Small intestine (tissue), 7 donors: ENCODE measurements around the gene SLC29A4. TPM values are rescaled to one million over a fixed set of nuclear protein-coding genes. Genes with fewer than 3 reads are reported as not detected.
"Not testable (repeated sequence)": the region's sequence is repeated elsewhere in the genome, so short reads cannot be mapped to it uniquely, and the experiment has no call there.

ENCODE experiments used
- DNase-seq, 2 donors: peaks; one replicate each; pipeline versions ENCODE4 v3.0.0 to v3.0.0-alpha.2; 2013
- FAIRE-seq: peaks from 2 replicates; lab custom pipeline; 2012; peaks lifted over from hg19 to GRCh38; lab: Jason Lieb, UNC
- H3K27ac ChIP-seq, 3 donors: one replicate each; pipeline ENCODE4 v1.5.1; 2013; ENCODE audit warnings: low read length in 2 of 3, mild to moderate bottlenecking in 2 of 3, control low read depth in 1 of 3, inconsistent platforms in 1 of 3, low read depth in 1 of 3, moderate library complexity in 1 of 3
- H3K27me3 ChIP-seq, 3 donors: one replicate each; pipeline ENCODE4 v1.6.1; 2013; ENCODE audit warnings: low read length in 3 of 3, inconsistent platforms in 1 of 3; ENCODE audit not compliant: control insufficient read depth in 3 of 3, insufficient read depth in 3 of 3
- H3K36me3 ChIP-seq, 3 donors: one replicate each; pipeline ENCODE4 v1.6.1; 2013; ENCODE audit warnings: low read length in 3 of 3, inconsistent platforms in 1 of 3, low read depth in 1 of 3, mild to moderate bottlenecking in 1 of 3, moderate library complexity in 1 of 3; ENCODE audit not compliant: control insufficient read depth in 3 of 3, insufficient read depth in 2 of 3
- H3K4me1 ChIP-seq, 3 donors: one replicate each; pipeline ENCODE4 v1.6.1; 2013; ENCODE audit warnings: low read length in 2 of 3, inconsistent platforms in 1 of 3, low read depth in 1 of 3, mild to moderate bottlenecking in 1 of 3, moderate library complexity in 1 of 3; ENCODE audit not compliant: control insufficient read depth in 3 of 3, insufficient read depth in 2 of 3
- H3K4me3 ChIP-seq, 3 donors: one replicate each; pipeline ENCODE4 v1.5.1; 2013; ENCODE audit warnings: low read length in 3 of 3, control low read depth in 1 of 3, inconsistent platforms in 1 of 3, low read depth in 1 of 3, mild to moderate bottlenecking in 1 of 3, moderate library complexity in 1 of 3
- H3K9me3 ChIP-seq, 2 donors: one replicate each; pipeline ENCODE4 v1.6.1; 2013; ENCODE audit warnings: low read depth in 1 of 2, low read length in 1 of 2; ENCODE audit not compliant: control insufficient read depth in 2 of 2, insufficient read depth in 1 of 2
- WGBS, 3 donors: extraction: QIAGEN DNeasy Blood & Tissue Kit; methylation state at CpG; one replicate each; pipeline ENCODE4 v1.1.7; 2013; 5-methylcytosine and 5-hydroxymethylcytosine counted together
- polyA plus RNA-seq, 4 donors: library from polyadenylated mRNA; stranded (reverse) in 3 of 4; unstranded in 1 of 4; fragments of 200-250 nt in 3 of 4; fragments of 120-200 nt in 1 of 4; gene quantifications; one replicate each; pipeline versions ENCODE4 v1.2.1 to v1.2.3, GENCODE V29; 2013
- donor health status: healthy with polysubstance abuse.
- donor health status: control.
- donor health status: control.
- donor health status: Bipolar disorder and iron deficiency.
- donor health status: healthy.

The SLC29A4 gene
- polyA plus RNA-seq, 4 donors, result 1.1 to 29.3 (median 3.2) TPM

- not testable (repeated sequence) for H3K4me3 ChIP-seq, FAIRE-seq, H3K27me3 ChIP-seq, H3K4me1 ChIP-seq, DNase-seq, H3K36me3 ChIP-seq, H3K9me3 ChIP-seq, H3K27ac ChIP-seq
- WGBS, 3 donors, result 77 to 81% (median 77%) methylated on average over 14 of the region's 14 CpGs
Measured at GRCh38 chr7:5253529-5253928, 29.2 kb upstream of the SLC29A4 start.

GRCh38 chr7:5254371-5254770, 28.4 kb upstream of the SLC29A4 start:
- not testable (repeated sequence) for H3K36me3 ChIP-seq, DNase-seq, H3K27me3 ChIP-seq, H3K4me1 ChIP-seq, H3K27ac ChIP-seq, H3K4me3 ChIP-seq, H3K9me3 ChIP-seq, FAIRE-seq
- WGBS, 3 donors, result 84 to 91% (median 87%) methylated on average over 9 of the region's 9 CpGs

GRCh38 chr7:5255832-5256231, 26.9 kb upstream of the SLC29A4 start:
- FAIRE-seq (no peak), DNase-seq (no peak)
- Histone ChIP-seq H3K4me1 (no peaks in the 10 kb centered on the region), H3K27me3 (no peaks in the 10 kb centered on the region), H3K27ac (no peak overlapping the region), H3K36me3 (no peaks in the 10 kb centered on the region), H3K4me3 (no peak overlapping the region), H3K9me3 (no peaks in the 10 kb centered on the region)
- 73 to 76% (median 75%) methylated on average over 3 of the region's 3 CpGs for WGBS, 3 donors

- not testable (repeated sequence) for H3K4me1 ChIP-seq, H3K27me3 ChIP-seq, H3K27ac ChIP-seq, H3K36me3 ChIP-seq, H3K4me3 ChIP-seq, H3K9me3 ChIP-seq, FAIRE-seq, DNase-seq
- WGBS, 3 donors, result 89 to 90% (median 90%) methylated on average over 15 of the region's 15 CpGs
Measured at GRCh38 chr7:5260530-5261068, 22.1 kb upstream of the SLC29A4 start.

GRCh38 chr7:5263066-5263465, 19.7 kb upstream of the SLC29A4 start:
- DNase-seq, H3K4me1 ChIP-seq, H3K27me3 ChIP-seq, H3K27ac ChIP-seq, H3K4me3 ChIP-seq, FAIRE-seq, H3K36me3 ChIP-seq, H3K9me3 ChIP-seq: not testable (repeated sequence)
- WGBS, 3 donors, result 70 to 76% (median 75%) methylated on average over 10 of the region's 10 CpGs

GRCh38 chr7:5265320-5266190, 17.2 kb upstream of the SLC29A4 start:
- no peak for DNase-seq
- 53 to 63% (median 56%) methylated on average over 19 of the region's 19 CpGs for WGBS, 3 donors
- no peak for FAIRE-seq

GRCh38 chr7:5266191-5267028, 16.3 kb upstream of the SLC29A4 start:
- H3K27me3 ChIP-seq, result no peaks in the 10 kb centered on the region
- no peak overlapping the region for H3K27ac ChIP-seq
- H3K9me3 ChIP-seq, result peaks cover 0 to 6% of the 10 kb centered on the region in 2 donors
- H3K4me3 ChIP-seq, result no peak overlapping the region
- 53 to 61% (median 61%) methylated on average over 20 of the region's 20 CpGs for WGBS, 3 donors
- no peaks in the 10 kb centered on the region for H3K36me3 ChIP-seq
- DNase-seq (no peak), FAIRE-seq (no peak)
- no peaks in the 10 kb centered on the region for H3K4me1 ChIP-seq

More at GRCh38 chr7:5265320-5266190, 17.2 kb upstream of the SLC29A4 start:
- Histone ChIP-seq H3K27me3 (no peaks in the 10 kb centered on the region), H3K4me3 (no peak overlapping the region), H3K9me3 (peaks cover 0 to 6% of the 10 kb centered on the region in 2 donors), H3K36me3 (no peaks in the 10 kb centered on the region), H3K27ac (no peak overlapping the region), H3K4me1 (no peaks in the 10 kb centered on the region)

GRCh38 chr7:5267829-5268228, 14.9 kb upstream of the SLC29A4 start:
- not testable (repeated sequence) for FAIRE-seq, H3K4me1 ChIP-seq, H3K9me3 ChIP-seq, H3K27me3 ChIP-seq, H3K36me3 ChIP-seq, DNase-seq, H3K4me3 ChIP-seq, H3K27ac ChIP-seq
- WGBS, 3 donors, result 81 to 89% (median 83%) methylated on average over 8 of the region's 8 CpGs
